DOHH2 (cell line): ENCODE measurements around the gene CATSPERD.

Experiments
- EZH2phosphoT487 ChIP-seq: fragments of 200-600 bp; sonication (generic); IDR thresholded peaks from 2 replicates; pipeline ENCODE4 v1.6.1; 2017; ENCODE audit warnings: borderline replicate concordance, mild to moderate bottlenecking, antibody characterized with exemption, low read length, moderate library complexity, mixed read lengths
- TF ChIP-seq, protein P1 (sequence below): fragments of 200-600 bp; sonication (generic); IDR thresholded peaks from one replicate; pipeline ENCODE4 v1.5.1; 2014; ENCODE audit warnings: antibody characterized with exemption, mild to moderate bottlenecking, low read depth, low read length; ENCODE audit not compliant: poor library complexity, severe bottlenecking

- TF ChIP-seq, protein P1, sequence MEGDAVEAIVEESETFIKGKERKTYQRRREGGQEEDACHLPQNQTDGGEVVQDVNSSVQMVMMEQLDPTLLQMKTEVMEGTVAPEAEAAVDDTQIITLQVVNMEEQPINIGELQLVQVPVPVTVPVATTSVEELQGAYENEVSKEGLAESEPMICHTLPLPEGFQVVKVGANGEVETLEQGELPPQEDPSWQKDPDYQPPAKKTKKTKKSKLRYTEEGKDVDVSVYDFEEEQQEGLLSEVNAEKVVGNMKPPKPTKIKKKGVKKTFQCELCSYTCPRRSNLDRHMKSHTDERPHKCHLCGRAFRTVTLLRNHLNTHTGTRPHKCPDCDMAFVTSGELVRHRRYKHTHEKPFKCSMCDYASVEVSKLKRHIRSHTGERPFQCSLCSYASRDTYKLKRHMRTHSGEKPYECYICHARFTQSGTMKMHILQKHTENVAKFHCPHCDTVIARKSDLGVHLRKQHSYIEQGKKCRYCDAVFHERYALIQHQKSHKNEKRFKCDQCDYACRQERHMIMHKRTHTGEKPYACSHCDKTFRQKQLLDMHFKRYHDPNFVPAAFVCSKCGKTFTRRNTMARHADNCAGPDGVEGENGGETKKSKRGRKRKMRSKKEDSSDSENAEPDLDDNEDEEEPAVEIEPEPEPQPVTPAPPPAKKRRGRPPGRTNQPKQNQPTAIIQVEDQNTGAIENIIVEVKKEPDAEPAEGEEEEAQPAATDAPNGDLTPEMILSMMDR, result no peak
- no peak for TF ChIP-seq EZH2phosphoT487
Observed at GRCh38 chr19:5686326-5686646, 34.2 kb upstream of the CATSPERD start.
